ENCODE measurements around the gene KIAA0825.
"Not testable (repeated sequence)": the region's sequence is repeated elsewhere in the genome, so short reads cannot be mapped to it uniquely, and the experiment has no call there.

The KIAA0825 gene

DNA sequence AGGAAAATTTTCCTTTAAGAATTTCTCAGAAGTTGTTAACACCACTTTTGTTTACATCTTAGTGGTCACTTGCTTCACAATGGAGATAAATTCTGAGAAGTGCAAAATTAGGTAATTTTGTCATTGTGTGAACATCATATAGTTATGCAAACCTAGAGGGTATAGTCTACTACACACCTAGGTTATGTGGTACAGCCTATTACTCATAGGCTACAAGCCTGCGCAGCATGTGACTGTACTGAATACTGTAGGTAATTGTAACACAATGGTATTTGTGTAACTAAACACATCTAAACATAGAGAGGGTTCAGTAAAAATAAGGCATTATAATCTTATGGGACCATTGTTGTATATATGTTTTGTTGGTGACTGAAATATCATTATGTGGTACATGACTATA is 488.3 kb downstream of the KIAA0825 start:
- TF ChIP-seq MYC (IDR thresholded peaks at IDR 0.05; ENCODE audit: low read depth, low read length): no peak
- TF ChIP-seq, protein P1, sequence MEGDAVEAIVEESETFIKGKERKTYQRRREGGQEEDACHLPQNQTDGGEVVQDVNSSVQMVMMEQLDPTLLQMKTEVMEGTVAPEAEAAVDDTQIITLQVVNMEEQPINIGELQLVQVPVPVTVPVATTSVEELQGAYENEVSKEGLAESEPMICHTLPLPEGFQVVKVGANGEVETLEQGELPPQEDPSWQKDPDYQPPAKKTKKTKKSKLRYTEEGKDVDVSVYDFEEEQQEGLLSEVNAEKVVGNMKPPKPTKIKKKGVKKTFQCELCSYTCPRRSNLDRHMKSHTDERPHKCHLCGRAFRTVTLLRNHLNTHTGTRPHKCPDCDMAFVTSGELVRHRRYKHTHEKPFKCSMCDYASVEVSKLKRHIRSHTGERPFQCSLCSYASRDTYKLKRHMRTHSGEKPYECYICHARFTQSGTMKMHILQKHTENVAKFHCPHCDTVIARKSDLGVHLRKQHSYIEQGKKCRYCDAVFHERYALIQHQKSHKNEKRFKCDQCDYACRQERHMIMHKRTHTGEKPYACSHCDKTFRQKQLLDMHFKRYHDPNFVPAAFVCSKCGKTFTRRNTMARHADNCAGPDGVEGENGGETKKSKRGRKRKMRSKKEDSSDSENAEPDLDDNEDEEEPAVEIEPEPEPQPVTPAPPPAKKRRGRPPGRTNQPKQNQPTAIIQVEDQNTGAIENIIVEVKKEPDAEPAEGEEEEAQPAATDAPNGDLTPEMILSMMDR (IDR thresholded peaks at IDR 0.05; ENCODE audit: low read depth, low read length): no peak

DNA sequence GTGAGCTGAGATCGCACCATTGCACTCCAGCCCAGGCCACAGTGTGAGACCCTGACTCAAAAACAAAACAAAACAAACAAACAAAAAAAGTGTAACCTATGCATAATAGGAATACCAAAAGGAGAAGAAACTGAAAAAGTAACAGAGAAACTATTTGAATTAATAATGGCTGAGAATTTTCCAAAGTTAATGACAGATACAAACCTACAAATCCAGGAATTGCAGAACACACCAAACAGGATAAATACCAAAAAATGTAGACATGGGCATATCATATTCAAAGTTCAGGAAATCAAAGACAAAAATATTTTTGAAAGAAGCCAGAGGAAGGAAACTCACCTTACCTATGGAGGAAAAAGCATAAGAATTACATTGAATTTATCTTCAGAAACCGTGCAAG is 493.3 kb downstream of the KIAA0825 start:
- no peak for TF ChIP-seq MYC (IDR thresholded peaks at IDR 0.05; ENCODE audit: low read depth, low read length)
- TF ChIP-seq, protein P2, sequence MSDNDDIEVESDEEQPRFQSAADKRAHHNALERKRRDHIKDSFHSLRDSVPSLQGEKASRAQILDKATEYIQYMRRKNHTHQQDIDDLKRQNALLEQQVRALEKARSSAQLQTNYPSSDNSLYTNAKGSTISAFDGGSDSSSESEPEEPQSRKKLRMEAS (IDR thresholded peaks at IDR 0.05; ENCODE audit: low read depth, low read length): no peak
- no peak for TF ChIP-seq POLR2A (IDR thresholded peaks at IDR 0.05; ENCODE audit: extremely low read depth, insufficient read length)
- TF ChIP-seq, protein P1 (IDR thresholded peaks at IDR 0.05; ENCODE audit: low read depth, low read length): no peak
- DNase-seq (ENCODE audit: low read depth): no peak
- no peak overlapping the region for H3K4me3 ChIP-seq (ENCODE audit: low read depth, low read length)

More for the DNA sequence above, 488.3 kb downstream of the KIAA0825 start:
- no peak overlapping the region for H3K4me3 ChIP-seq (ENCODE audit: low read depth, low read length)
- DNase-seq (ENCODE audit: low read depth): no peak

GRCh38 chr5:94116317-94116716 is 502.1 kb downstream of the KIAA0825 start:
- not testable (repeated sequence) for DNase-seq (ENCODE audit: low read depth); H3K4me3 ChIP-seq (ENCODE audit: low read depth, low read length)

DNA sequence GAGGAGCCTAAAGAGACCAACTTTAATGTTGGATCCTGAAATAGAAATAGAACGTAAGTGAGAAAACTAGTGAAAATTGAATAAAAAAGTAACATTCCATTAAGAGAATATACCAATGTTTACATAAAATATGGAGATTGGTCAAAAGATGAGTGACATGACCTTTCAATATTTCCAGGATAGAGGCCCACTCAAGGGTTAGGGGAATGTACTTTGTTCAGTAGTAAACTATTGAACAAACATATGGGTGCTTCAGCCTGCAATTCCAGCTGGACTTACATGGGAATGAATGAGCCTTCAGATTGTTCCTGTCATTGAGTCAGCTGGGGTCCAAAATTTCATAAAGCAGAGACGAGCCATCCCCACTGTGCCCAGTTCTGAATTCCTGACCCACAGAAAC is 505.3 kb downstream of the KIAA0825 start:
- H3K4me3 ChIP-seq (ENCODE audit: low read depth, low read length): no peak overlapping the region
- DNase-seq (ENCODE audit: low read depth): no peak
- TF ChIP-seq, protein P2 (IDR thresholded peaks at IDR 0.05; ENCODE audit: low read depth, low read length): no peak
- no peak for TF ChIP-seq MYC (IDR thresholded peaks at IDR 0.05; ENCODE audit: low read depth, low read length)
- TF ChIP-seq, protein P1 (IDR thresholded peaks at IDR 0.05; ENCODE audit: low read depth, low read length): no peak
- no peak for TF ChIP-seq POLR2A (IDR thresholded peaks at IDR 0.05; ENCODE audit: extremely low read depth, insufficient read length)

DNA sequence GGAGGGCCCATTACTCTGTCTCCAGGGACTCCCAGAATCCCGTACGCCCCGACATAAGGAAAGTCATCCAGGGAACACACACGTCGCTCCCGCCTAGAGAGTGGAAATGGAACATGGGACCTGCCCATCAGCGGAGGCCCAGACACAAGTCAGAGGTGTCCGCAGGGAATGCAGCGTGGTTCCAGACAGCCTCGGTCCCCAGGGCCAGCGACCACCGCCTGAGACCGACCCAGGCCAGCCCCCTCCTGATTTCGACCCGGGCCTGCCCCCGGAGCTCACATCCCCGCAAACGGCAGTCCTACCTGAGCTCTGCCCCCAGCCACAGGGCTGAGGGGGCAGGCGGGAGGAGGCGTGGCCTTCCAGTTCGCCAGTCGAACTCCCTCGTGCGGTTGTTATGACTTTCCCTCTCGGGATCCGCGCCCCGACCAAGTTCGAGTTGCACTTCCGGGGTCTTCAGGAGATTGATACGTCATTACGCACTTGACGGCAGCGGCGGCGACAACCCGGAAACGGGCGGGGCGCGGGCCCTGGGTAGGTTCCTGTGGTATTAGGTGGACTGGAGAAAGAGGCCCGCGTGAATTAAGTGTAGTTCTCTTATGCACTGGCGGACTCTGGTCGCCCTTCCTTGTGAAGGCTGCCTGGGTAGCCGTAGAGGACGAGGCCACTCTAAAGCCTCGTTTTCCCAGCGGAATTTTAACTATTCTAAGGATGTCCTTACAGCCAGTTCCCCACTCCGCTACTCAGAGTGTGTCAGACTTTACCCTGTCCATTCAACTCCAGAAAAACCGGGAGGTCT is 507.0 kb downstream of the KIAA0825 start:
- peak; percentile 77 for TF ChIP-seq POLR2A (IDR thresholded peaks at IDR 0.05; ENCODE audit: extremely low read depth, insufficient read length)
- TF ChIP-seq, protein P1 (IDR thresholded peaks at IDR 0.05; ENCODE audit: low read depth, low read length): no peak
- TF ChIP-seq, protein P2 (IDR thresholded peaks at IDR 0.05; ENCODE audit: low read depth, low read length): peak; percentile 77
- TF ChIP-seq MYC (IDR thresholded peaks at IDR 0.05; ENCODE audit: low read depth, low read length): peak; percentile 57; the same call in 1 of the 2 replicates
- H3K4me3 ChIP-seq (ENCODE audit: low read depth, low read length): peak overlapping the region; percentile 85
- DNase-seq (ENCODE audit: low read depth): peak; percentile 96

- H3K4me3 ChIP-seq (ENCODE audit: low read depth, low read length): no peak overlapping the region
- DNase-seq (ENCODE audit: low read depth): no peak
- TF ChIP-seq, protein P1 (IDR thresholded peaks at IDR 0.05; ENCODE audit: low read depth, low read length): no peak
- no peak for TF ChIP-seq MYC (IDR thresholded peaks at IDR 0.05; ENCODE audit: low read depth, low read length)
- no peak for TF ChIP-seq POLR2A (IDR thresholded peaks at IDR 0.05; ENCODE audit: extremely low read depth, insufficient read length)
- TF ChIP-seq, protein P2 (IDR thresholded peaks at IDR 0.05; ENCODE audit: low read depth, low read length): no peak
Observed at GRCh38 chr5:94103514-94104245, 514.7 kb downstream of the KIAA0825 start.
